T-cell (primary cell): ENCODE measurements around the gene POLDIP2. TPM values are rescaled to one million over a fixed set of nuclear protein-coding genes. Genes with fewer than 3 reads are reported as not detected.
A peak's percentile ranks its signal among the peaks of the same experiment; 100 is the strongest.

ENCODE experiments used
- ATAC-seq, 4 experiments: fragments of 200-7000 bp in 3 of 4; fragments of 150-1000 bp in 1 of 4; cut with Tn5 transposase; replicated peaks in 1 of 4; 1 replicate in 3 of 4; 2 replicates in 1 of 4; pipeline ENCODE4 v1.10.0; 2021; ENCODE audit warnings: moderate library complexity in 3 of 4, mild to moderate bottlenecking in 2 of 4, moderate number of reproducible peaks in 1 of 4
- CTCF ChIA-PET, 2 donors: fragments of 300-600 bp; sonication (Branson Sonifier 250); formaldehyde crosslinking; loops; one replicate each; lab custom pipeline; 2022; ENCODE audit warnings: antibody characterized with exemption in 2 of 2; lab: Charles Lee
- POLR2A ChIA-PET, 2 donors: fragments of 300-600 bp; sonication (Branson Sonifier 250); formaldehyde crosslinking; loops; one replicate each; lab custom pipeline; 2022; ENCODE audit warnings: antibody characterized with exemption in 2 of 2; lab: Charles Lee
- DNase-seq, 35 experiments: peaks; one replicate each; pipeline versions ENCODE4 v3.0.0 to v3.0.0-alpha.2; 2013 to 2023
- H3K27ac ChIP-seq: one replicate; pipeline ENCODE4 v1.5.1; 2013; ENCODE audit warnings: low read length
- H3K27me3 ChIP-seq, 2 experiments: replicated peaks in 1 of 2; 1 replicate in 1 of 2; 2 replicates in 1 of 2; pipeline versions ENCODE4 v1.6.1 to v1.7.0; 2013; ENCODE audit warnings: low read length in 1 of 2, mixed read lengths in 1 of 2; ENCODE audit not compliant: control insufficient read depth in 2 of 2, insufficient read depth in 2 of 2; ENCODE audit errors: extremely low read depth in 1 of 2
- H3K36me3 ChIP-seq, 2 donors: 1 replicate in 1 of 2; 2 replicates in 1 of 2; pipeline versions ENCODE4 v1.6.1 to v1.7.0; 2013; ENCODE audit warnings: low read length in 1 of 2; ENCODE audit not compliant: control insufficient read depth in 2 of 2, insufficient read depth in 1 of 2; ENCODE audit errors: extremely low read depth in 1 of 2
- H3K4me1 ChIP-seq, 2 experiments: 1 replicate in 1 of 2; 2 replicates in 1 of 2; pipeline versions ENCODE4 v1.6.1 to v1.7.0; 2013; ENCODE audit warnings: low read length in 2 of 2, mixed read lengths in 1 of 2; ENCODE audit not compliant: insufficient read depth in 2 of 2, control insufficient read depth in 1 of 2; ENCODE audit errors: extremely low read depth in 1 of 2
- H3K4me3 ChIP-seq, 2 donors: 1 replicate in 1 of 2; 2 replicates in 1 of 2; pipeline versions ENCODE4 v1.5.1 to v1.7.0; 2013; ENCODE audit warnings: mild to moderate bottlenecking in 2 of 2, low read length in 1 of 2, moderate library complexity in 1 of 2; ENCODE audit not compliant: control insufficient read depth in 1 of 2; ENCODE audit errors: extremely low read depth in 1 of 2
- H3K9me3 ChIP-seq: 2 replicates; pipeline ENCODE4 v1.7.0; 2013
- H3K27ac Mint-ChIP-seq, 2 donors: one replicate each; pipeline ENCODE4 v1.8.0; 2020 to 2021; ENCODE audit warnings: mild to moderate bottlenecking in 2 of 2, mixed read lengths in 2 of 2
- H3K27me3 Mint-ChIP-seq, 2 donors: one replicate each; pipeline ENCODE4 v1.8.0; 2021 to 2022; ENCODE audit warnings: mixed read lengths in 2 of 2
- H3K36me3 Mint-ChIP-seq: one replicate; pipeline ENCODE4 v1.8.0; 2021; ENCODE audit warnings: mixed read lengths
- H3K4me1 Mint-ChIP-seq, 3 donors: one replicate each; pipeline ENCODE4 v1.8.0; 2020 to 2022; ENCODE audit warnings: mixed read lengths in 3 of 3, mild to moderate bottlenecking in 1 of 3
- H3K4me3 Mint-ChIP-seq, 3 donors: one replicate each; pipeline ENCODE4 v1.8.0; 2020 to 2022; ENCODE audit warnings: mild to moderate bottlenecking in 3 of 3, mixed read lengths in 3 of 3, moderate library complexity in 3 of 3
- H3K9me3 Mint-ChIP-seq, 3 donors: one replicate each; pipeline ENCODE4 v1.8.0; 2020 to 2022; ENCODE audit warnings: mixed read lengths in 3 of 3
- WGBS: methylation state at CpG from one replicate; pipeline ENCODE4 v1.1.5; 2013; ENCODE audit warnings: missing lambda C conversion rate; ENCODE audit not compliant: insufficient coverage; 5-methylcytosine and 5-hydroxymethylcytosine counted together
- total RNA-seq, 35 experiments: library from RNA in 6 of 35; stranded (reverse) in 6 of 35; fragments of 120-200 nt in 1 of 35; gene quantifications; one replicate each; pipeline versions ENCODE4 v1.2.1 to v1.2.4 and lab custom pipeline; 2013 to 2026

The POLDIP2 gene
- total RNA-seq, 5 donors from 2014 or later (not counting 1 experiment from before 2014, with no cell fraction given) = 29.2 to 38.7 (median 33.2) TPM

- H3K4me3 Mint-ChIP-seq = peak overlapping the region; percentile 95 to 98 (median 96)
- peaks cover 44 to 49% (median 48%) of the 10 kb centered on the region in 3 donors for H3K4me1 Mint-ChIP-seq
- no peak for ATAC-seq
These were observed 24.1 kb downstream of the POLDIP2 start for GRCh38 chr17:28333083-28333746.

GRCh38 chr17:28331891-28332420 lies 25.4 kb downstream of the POLDIP2 start:
- H3K27me3 ChIP-seq = no peaks in the 10 kb centered on the region
- H3K9me3 ChIP-seq = no peaks in the 10 kb centered on the region
- Mint-ChIP-seq H3K4me1 (peaks cover 34 to 37% (median 36%) of the 10 kb centered on the region in 3 donors), H3K27me3 (no peaks in the 10 kb centered on the region), H3K4me3 (no peak overlapping the region), H3K9me3 (no peaks in the 10 kb centered on the region), H3K36me3 (peaks cover 21% of the 10 kb centered on the region), H3K27ac (no peak overlapping the region)
- 100% methylated on average over 1 of the region's 6 CpGs for WGBS
- DNase-seq (no peak), ATAC-seq (no peak)
- ChIA-PET POLR2A (no interaction called here), CTCF (no interaction called here)
- peaks cover 7 to 44% of the 10 kb centered on the region in 2 donors for H3K36me3 ChIP-seq
- no peak overlapping the region for H3K27ac ChIP-seq
- no peak overlapping the region for H3K4me3 ChIP-seq
- peaks cover 12 to 28% of the 10 kb centered on the region in 2 experiments for H3K4me1 ChIP-seq

More at GRCh38 chr17:28333083-28333746, 24.1 kb downstream of the POLDIP2 start:
- H3K27ac Mint-ChIP-seq = no peak overlapping the region
- 80% methylated on average over 1 of the region's 1 CpG for WGBS
- POLR2A ChIA-PET = no interaction called here
- no peak for DNase-seq
- Histone ChIP-seq H3K27me3 (no peaks in the 10 kb centered on the region), H3K4me3 (no peak overlapping the region), H3K27ac (no peak overlapping the region), H3K4me1 (peaks cover 12 to 28% of the 10 kb centered on the region in 2 experiments), H3K9me3 (no peaks in the 10 kb centered on the region), H3K36me3 (peaks cover 7 to 36% of the 10 kb centered on the region in 2 donors)
- CTCF ChIA-PET = interaction anchor here in 1 of 2 donors (0.7 kb wide), 1 partner anchor 23 kb away, joined by 4 read pairs; no protein-coding TSS in a partner anchor
- no peaks in the 10 kb centered on the region for H3K27me3 Mint-ChIP-seq
- H3K9me3 Mint-ChIP-seq = no peaks in the 10 kb centered on the region
- peaks cover 16% of the 10 kb centered on the region for H3K36me3 Mint-ChIP-seq

GRCh38 chr17:28330671-28331070 lies 26.7 kb downstream of the POLDIP2 start:
- Histone ChIP-seq H3K36me3 (peaks cover 7 to 44% of the 10 kb centered on the region in 2 donors), H3K4me1 (peaks cover 6 to 16% of the 10 kb centered on the region in 2 experiments), H3K9me3 (no peaks in the 10 kb centered on the region), H3K27me3 (no peaks in the 10 kb centered on the region), H3K27ac (no peak overlapping the region), H3K4me3 (no peak overlapping the region)
- ATAC-seq (no peak), DNase-seq (no peak)
- Mint-ChIP-seq H3K36me3 (peaks cover 24% of the 10 kb centered on the region), H3K4me1 (peaks cover 24 to 27% (median 24%) of the 10 kb centered on the region in 3 donors), H3K4me3 (no peak overlapping the region), H3K27ac (no peak overlapping the region), H3K27me3 (no peaks in the 10 kb centered on the region), H3K9me3 (no peaks in the 10 kb centered on the region)
- POLR2A ChIA-PET = interaction anchor here in 1 of 2 donors (0.7 kb wide), 1 partner anchor 14 kb away, joined by 5 read pairs; no protein-coding TSS in a partner anchor
- CTCF ChIA-PET = no interaction called here
- 98% methylated on average over 4 of the region's 5 CpGs for WGBS

GRCh38 chr17:28328325-28328724 lies 29.0 kb downstream of the POLDIP2 start:
- H3K4me3 ChIP-seq = no peak overlapping the region
- H3K9me3 ChIP-seq = no peaks in the 10 kb centered on the region
- H3K9me3 Mint-ChIP-seq = no peaks in the 10 kb centered on the region
- ATAC-seq (no peak), DNase-seq (no peak)
- H3K4me1 Mint-ChIP-seq = peaks cover 1 to 8% (median 6%) of the 10 kb centered on the region in 3 donors
- no peak overlapping the region for H3K27ac ChIP-seq
- H3K27me3 Mint-ChIP-seq = no peaks in the 10 kb centered on the region
- no peak overlapping the region for H3K27ac Mint-ChIP-seq
- H3K36me3 Mint-ChIP-seq = peaks cover 24% of the 10 kb centered on the region
- ChIA-PET POLR2A (interaction anchor here in 1 of 2 donors (0.5 kb wide), 1 partner anchor 11 kb away, joined by 5 read pairs; no protein-coding TSS in a partner anchor), CTCF (no interaction called here)
- H3K27me3 ChIP-seq = no peaks in the 10 kb centered on the region
- no peaks in the 10 kb centered on the region for H3K4me1 ChIP-seq
- peaks cover 7 to 44% of the 10 kb centered on the region in 2 donors for H3K36me3 ChIP-seq
- WGBS = no CpG with 5 or more reads among the region's 4 CpGs
- H3K4me3 Mint-ChIP-seq = no peak overlapping the region

- H3K27me3 Mint-ChIP-seq = no peaks in the 10 kb centered on the region
- no peak overlapping the region for H3K27ac Mint-ChIP-seq
- CTCF ChIA-PET = no interaction called here
- H3K4me1 Mint-ChIP-seq = peaks cover 0 to 6% (median 4%) of the 10 kb centered on the region in 3 donors
- DNase-seq = no peak
- no peaks in the 10 kb centered on the region for H3K4me1 ChIP-seq
- H3K27me3 ChIP-seq = no peaks in the 10 kb centered on the region
- H3K9me3 ChIP-seq = no peaks in the 10 kb centered on the region
- no peaks in the 10 kb centered on the region for H3K9me3 Mint-ChIP-seq
- peaks cover 24% of the 10 kb centered on the region for H3K36me3 Mint-ChIP-seq
- H3K4me3 ChIP-seq = no peak overlapping the region
- POLR2A ChIA-PET = no interaction called here
- no peak overlapping the region for H3K4me3 Mint-ChIP-seq
- no peak for ATAC-seq
- H3K27ac ChIP-seq = no peak overlapping the region
- H3K36me3 ChIP-seq = peaks cover 7 to 44% of the 10 kb centered on the region in 2 donors
- 80% methylated on average over 2 of the region's 3 CpGs for WGBS
These were observed 29.6 kb downstream of the POLDIP2 start for GRCh38 chr17:28327709-28328108.

GRCh38 chr17:28327031-28327607 lies 30.2 kb downstream of the POLDIP2 start:
- Mint-ChIP-seq H3K27ac (no peak overlapping the region), H3K27me3 (no peaks in the 10 kb centered on the region), H3K4me3 (no peak overlapping the region), H3K4me1 (peaks cover 0 to 2% (median 1%) of the 10 kb centered on the region in 3 donors), H3K36me3 (peaks cover 24% of the 10 kb centered on the region), H3K9me3 (no peaks in the 10 kb centered on the region)
- Histone ChIP-seq H3K27me3 (no peaks in the 10 kb centered on the region), H3K4me1 (no peaks in the 10 kb centered on the region), H3K9me3 (no peaks in the 10 kb centered on the region), H3K4me3 (no peak overlapping the region), H3K36me3 (peaks cover 6 to 43% of the 10 kb centered on the region in 2 donors), H3K27ac (no peak overlapping the region)
- DNase-seq (no peak), ATAC-seq (no peak)
- CTCF ChIA-PET = no interaction called here
- POLR2A ChIA-PET = no interaction called here
- WGBS = 100% methylated on average over 2 of the region's 9 CpGs
